Hepatocyte (in vitro differentiated cells): ENCODE data around the gene KL. TPM values are rescaled to one million over a fixed set of nuclear protein-coding genes. Genes with fewer than 3 reads are reported as not detected.

Experiments
- DNase-seq: peaks from one replicate; pipeline ENCODE4 v3.0.0-alpha.2; 2016; ENCODE audit warnings: low spot score
- H2AFZ ChIP-seq: fragments of 200-600 bp; sonication (generic); 2 replicates; pipeline ENCODE4 v1.6.0; 2016; ENCODE audit warnings: antibody characterized with exemption, mild to moderate bottlenecking
- H3K27ac ChIP-seq: fragments of 200-600 bp; sonication (generic); 2 replicates; pipeline ENCODE4 v1.5.1; 2016; ENCODE audit warnings: mild to moderate bottlenecking
- H3K27me3 ChIP-seq: fragments of 200-600 bp; sonication (generic); 2 replicates; pipeline ENCODE4 v1.6.1; 2016
- H3K36me3 ChIP-seq: fragments of 200-600 bp; sonication (generic); replicated peaks from 2 replicates; pipeline ENCODE4 v1.5.1; 2016; ENCODE audit warnings: low read depth; ENCODE audit not compliant: insufficient read depth
- H3K4me1 ChIP-seq: fragments of 200-600 bp; sonication (generic); 2 replicates; pipeline ENCODE4 v1.5.1; 2016; ENCODE audit warnings: mild to moderate bottlenecking, moderate library complexity; ENCODE audit not compliant: insufficient read depth
- H3K4me2 ChIP-seq: fragments of 200-600 bp; sonication (generic); 2 replicates; pipeline ENCODE4 v1.6.0; 2016
- H3K4me3 ChIP-seq: fragments of 200-600 bp; sonication (generic); 2 replicates; pipeline ENCODE4 v1.5.1; 2016; ENCODE audit warnings: mild to moderate bottlenecking
- H3K79me2 ChIP-seq: fragments of 200-600 bp; sonication (generic); 2 replicates; pipeline ENCODE4 v1.6.0; 2017; ENCODE audit warnings: mild to moderate bottlenecking
- H3K9me2 ChIP-seq: fragments of 200-600 bp; sonication (generic); replicated peaks from 2 replicates; pipeline ENCODE4 v1.6.0; 2017; ENCODE audit warnings: mild to moderate bottlenecking; ENCODE audit not compliant: insufficient read depth
- H3K9me3 ChIP-seq: fragments of 200-600 bp; sonication (generic); 2 replicates; pipeline ENCODE4 v1.5.1; 2016; ENCODE audit warnings: low read depth, mild to moderate bottlenecking
- H4K20me1 ChIP-seq: fragments of 200-600 bp; sonication (generic); 2 replicates; pipeline ENCODE4 v1.6.0; 2016; ENCODE audit warnings: mild to moderate bottlenecking; ENCODE audit not compliant: insufficient read depth, poor library complexity, severe bottlenecking
- EZH2 ChIP-seq: fragments of 200-600 bp; sonication (generic); IDR thresholded peaks from 2 replicates; pipeline ENCODE4 v1.6.1; 2016; ENCODE audit warnings: antibody characterized with exemption, mild to moderate bottlenecking, borderline replicate concordance
- EZH2phosphoT487 ChIP-seq: fragments of 200-600 bp; sonication (generic); IDR thresholded peaks from one replicate; pipeline ENCODE4 v1.6.1; 2018; ENCODE audit warnings: antibody characterized with exemption, mild to moderate bottlenecking, low read depth, moderate library complexity; ENCODE audit not compliant: unreplicated experiment, severe bottlenecking
- WGBS: methylation state at CpG from one replicate; pipeline ENCODE4 v1.1.6; 2016; ENCODE audit warnings: low lambda C conversion rate; ENCODE audit errors: missing lambda C conversion rate; 5-methylcytosine and 5-hydroxymethylcytosine counted together
- polyA plus RNA-seq: library from polyadenylated mRNA; unstranded; fragments of >200 nt; fragmentation: Nextera tagmentation; extraction: Ambion mirVana; gene quantifications from 2 replicates; pipeline ENCODE4 v1.2.1, GENCODE V29; 2016
- total RNA-seq: library from RNA; depleted of rRNA; stranded (reverse); fragments of >200 nt; gene quantifications from 2 replicates; pipeline ENCODE4 v1.2.3, GENCODE V29; 2014
- TF ChIP-seq, protein P1 (sequence below): fragments of 200-600 bp; sonication (generic); IDR thresholded peaks from 2 replicates; pipeline ENCODE4 v1.5.1; 2016; ENCODE audit warnings: antibody characterized with exemption, mild to moderate bottlenecking; ENCODE audit not compliant: poor library complexity

The KL gene
- total and polyA plus RNA-seq, 2 experiments from 2014 or later, result 1.4 to 1.7 TPM

DNA sequence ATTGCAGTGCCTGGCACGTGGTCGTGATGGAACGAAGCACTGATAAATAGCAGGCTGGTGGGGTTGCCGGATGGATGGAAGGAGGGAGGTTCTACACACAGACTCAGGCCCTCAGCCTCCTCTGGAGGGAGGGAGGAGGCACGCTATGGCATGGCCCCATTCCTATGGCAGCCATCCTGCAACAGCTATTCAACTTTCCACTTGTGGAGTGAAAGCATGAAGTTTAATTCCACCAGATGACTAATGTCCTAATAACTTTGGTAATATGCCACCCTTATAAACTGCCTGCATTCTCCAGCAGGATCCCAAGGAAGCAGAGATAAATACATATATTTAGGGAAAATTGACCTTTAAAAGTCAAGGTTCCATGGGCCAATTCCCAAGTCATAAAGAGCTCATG, 92.4 kb downstream of the KL start:
- H2AFZ ChIP-seq, result no peak overlapping the region
- no peaks in the 10 kb centered on the region for H3K36me3 ChIP-seq
- no peaks in the 10 kb centered on the region for H3K79me2 ChIP-seq
- H3K9me2 ChIP-seq, result no peaks in the 10 kb centered on the region
- no peaks in the 10 kb centered on the region for H3K9me3 ChIP-seq
- no peak for DNase-seq
- TF ChIP-seq, protein P1, sequence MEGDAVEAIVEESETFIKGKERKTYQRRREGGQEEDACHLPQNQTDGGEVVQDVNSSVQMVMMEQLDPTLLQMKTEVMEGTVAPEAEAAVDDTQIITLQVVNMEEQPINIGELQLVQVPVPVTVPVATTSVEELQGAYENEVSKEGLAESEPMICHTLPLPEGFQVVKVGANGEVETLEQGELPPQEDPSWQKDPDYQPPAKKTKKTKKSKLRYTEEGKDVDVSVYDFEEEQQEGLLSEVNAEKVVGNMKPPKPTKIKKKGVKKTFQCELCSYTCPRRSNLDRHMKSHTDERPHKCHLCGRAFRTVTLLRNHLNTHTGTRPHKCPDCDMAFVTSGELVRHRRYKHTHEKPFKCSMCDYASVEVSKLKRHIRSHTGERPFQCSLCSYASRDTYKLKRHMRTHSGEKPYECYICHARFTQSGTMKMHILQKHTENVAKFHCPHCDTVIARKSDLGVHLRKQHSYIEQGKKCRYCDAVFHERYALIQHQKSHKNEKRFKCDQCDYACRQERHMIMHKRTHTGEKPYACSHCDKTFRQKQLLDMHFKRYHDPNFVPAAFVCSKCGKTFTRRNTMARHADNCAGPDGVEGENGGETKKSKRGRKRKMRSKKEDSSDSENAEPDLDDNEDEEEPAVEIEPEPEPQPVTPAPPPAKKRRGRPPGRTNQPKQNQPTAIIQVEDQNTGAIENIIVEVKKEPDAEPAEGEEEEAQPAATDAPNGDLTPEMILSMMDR, result no peak
- TF ChIP-seq EZH2 (no peak), EZH2phosphoT487 (no peak)
- H3K4me2 ChIP-seq, result no peak overlapping the region
- no peaks in the 10 kb centered on the region for H4K20me1 ChIP-seq
- H3K4me3 ChIP-seq, result no peak overlapping the region
- 95% methylated on average over 5 of the region's 5 CpGs for WGBS
- no peaks in the 10 kb centered on the region for H3K27me3 ChIP-seq
- H3K27ac ChIP-seq, result no peak overlapping the region
- H3K4me1 ChIP-seq, result peaks cover 33% of the 10 kb centered on the region

DNA sequence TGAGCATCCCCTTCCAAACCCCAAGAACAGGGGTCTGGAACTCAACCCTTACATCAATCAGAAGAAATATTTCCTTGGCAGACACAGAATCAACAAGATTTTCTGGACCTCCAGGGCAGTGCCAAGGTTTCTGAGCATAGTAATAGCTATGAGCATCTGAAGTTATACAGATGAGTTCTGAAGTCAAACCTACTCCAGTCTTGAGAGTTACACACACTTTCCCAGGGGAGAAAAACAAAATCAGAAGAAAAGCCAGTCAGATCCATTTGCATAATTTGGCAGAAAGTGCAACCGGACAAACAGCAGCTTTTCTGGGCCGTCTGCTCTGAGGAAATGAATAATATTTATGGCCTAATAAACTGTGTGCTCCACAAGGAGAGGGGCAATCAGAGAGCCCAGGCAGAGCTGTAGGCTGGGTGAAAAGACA, 93.1 kb downstream of the KL start:
- H3K4me2 ChIP-seq, result no peak overlapping the region
- H3K4me3 ChIP-seq, result no peak overlapping the region
- no peak for DNase-seq
- no peaks in the 10 kb centered on the region for H3K9me3 ChIP-seq
- H3K27ac ChIP-seq, result peak overlapping the region; percentile 4
- TF ChIP-seq, protein P1, result no peak
- TF ChIP-seq EZH2 (no peak), EZH2phosphoT487 (no peak)
- 55% methylated on average over 2 of the region's 2 CpGs for WGBS
- H3K27me3 ChIP-seq, result no peaks in the 10 kb centered on the region
- H3K4me1 ChIP-seq, result peaks cover 33% of the 10 kb centered on the region
- H3K36me3 ChIP-seq, result no peaks in the 10 kb centered on the region
- no peak overlapping the region for H2AFZ ChIP-seq
- no peaks in the 10 kb centered on the region for H4K20me1 ChIP-seq
- H3K79me2 ChIP-seq, result no peaks in the 10 kb centered on the region
- no peaks in the 10 kb centered on the region for H3K9me2 ChIP-seq

DNA sequence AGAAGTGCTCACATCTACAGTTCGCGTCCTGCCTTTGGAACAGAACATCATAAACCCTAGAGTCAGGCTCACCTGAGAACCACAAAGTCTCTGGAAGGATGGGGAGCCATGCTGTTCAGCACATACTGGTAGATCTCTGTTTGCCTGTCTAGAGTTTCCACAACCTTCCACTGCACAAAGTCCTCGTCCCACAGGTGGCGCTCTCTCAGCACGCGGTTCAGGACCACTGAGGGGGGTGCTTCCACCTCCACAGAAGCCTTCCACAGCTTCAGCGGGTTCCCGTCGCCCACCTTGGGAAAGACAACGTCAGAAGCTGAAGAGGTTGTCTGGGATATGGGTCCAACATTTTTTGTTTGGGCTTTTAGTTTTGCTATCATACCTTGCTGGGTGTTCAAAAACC, 93.6 kb downstream of the KL start:
- Histone ChIP-seq H3K9me2 (no peaks in the 10 kb centered on the region), H3K27ac (peak overlapping the region; percentile 4), H3K36me3 (no peaks in the 10 kb centered on the region), H3K4me2 (no peak overlapping the region), H3K4me3 (no peak overlapping the region), H2AFZ (no peak overlapping the region), H4K20me1 (no peaks in the 10 kb centered on the region), H3K27me3 (no peaks in the 10 kb centered on the region), H3K9me3 (no peaks in the 10 kb centered on the region), H3K79me2 (no peaks in the 10 kb centered on the region), H3K4me1 (peaks cover 33% of the 10 kb centered on the region)
- no peak for DNase-seq
- 84% methylated on average over 10 of the region's 10 CpGs for WGBS
- TF ChIP-seq EZH2phosphoT487, result no peak
- TF ChIP-seq, protein P1, result peak; percentile 7

DNA sequence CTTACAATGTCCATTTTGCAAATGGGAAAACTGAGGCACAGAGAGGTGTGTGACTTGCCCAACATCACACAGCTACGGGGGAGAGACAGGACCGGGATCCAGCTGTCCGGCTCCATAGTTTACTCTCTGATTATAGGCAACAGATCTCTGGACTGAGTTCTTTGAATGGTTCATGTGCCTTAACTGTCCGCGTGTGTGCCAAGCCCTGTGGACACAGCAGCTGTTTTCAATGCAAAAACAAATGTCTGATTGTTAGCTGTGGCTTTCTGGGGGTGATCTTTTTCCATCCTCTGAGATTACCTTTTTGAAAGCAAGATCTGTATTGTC, 94.1 kb downstream of the KL start:
- TF ChIP-seq EZH2phosphoT487 (no peak), EZH2 (no peak)
- TF ChIP-seq, protein P1, result no peak
- Histone ChIP-seq H3K4me3 (no peak overlapping the region), H3K9me2 (no peaks in the 10 kb centered on the region), H2AFZ (no peak overlapping the region), H3K4me1 (peaks cover 33% of the 10 kb centered on the region), H3K27me3 (no peaks in the 10 kb centered on the region), H3K27ac (peak overlapping the region; percentile 25), H3K79me2 (no peaks in the 10 kb centered on the region), H3K4me2 (no peak overlapping the region), H3K36me3 (no peaks in the 10 kb centered on the region), H3K9me3 (no peaks in the 10 kb centered on the region), H4K20me1 (no peaks in the 10 kb centered on the region)
- DNase-seq, result no peak
- 95% methylated on average over 5 of the region's 5 CpGs for WGBS
